ENCODE results near the gene SDHA.
"Not testable (repeated sequence)": the region's sequence is repeated elsewhere in the genome, so short reads cannot be mapped to it uniquely, and the experiment has no call there.

The SDHA gene

GRCh38 chr5:186091-187041, 31.8 kb upstream of the SDHA start:
- no peak for DNase-seq

GRCh38 chr5:187042-187431, 31.1 kb upstream of the SDHA start:
- DNase-seq, result no peak

- DNase-seq, result no peak
Observed at GRCh38 chr5:187617-188451, 30.3 kb upstream of the SDHA start.

GRCh38 chr5:188488-189481, 29.3 kb upstream of the SDHA start:
- DNase-seq, result peak; percentile 88

GRCh38 chr5:189486-189885, 28.6 kb upstream of the SDHA start:
- no peak for DNase-seq

GRCh38 chr5:189976-190365, 28.1 kb upstream of the SDHA start:
- DNase-seq, result no peak

GRCh38 chr5:190366-191035, 27.6 kb upstream of the SDHA start:
- DNase-seq, result no peak

GRCh38 chr5:191036-191948, 26.8 kb upstream of the SDHA start, which contains the start of gene LRRC14B:
Gene LRRC14B, plus strand, starts transcription at chr5:191495. Its CDS starts 44 bp downstream, at chr5:191539.
- DNase-seq, result no peak

GRCh38 chr5:191949-192690, 26.0 kb upstream of the SDHA start:
- DNase-seq, result no peak

- DNase-seq, result no peak
Observed at GRCh38 chr5:192691-192969, 25.5 kb upstream of the SDHA start.

GRCh38 chr5:192970-193831, 24.9 kb upstream of the SDHA start:
- no peak for DNase-seq

GRCh38 chr5:194102-194501, 24.0 kb upstream of the SDHA start:
- DNase-seq, result no peak

- no peak for DNase-seq
Observed at GRCh38 chr5:194603-195209, 23.4 kb upstream of the SDHA start.

- no peak for DNase-seq
Observed at GRCh38 chr5:195401-196160, 22.5 kb upstream of the SDHA start.

GRCh38 chr5:196350-196749, 21.8 kb upstream of the SDHA start:
- DNase-seq, result no peak

GRCh38 chr5:197031-197430, 21.1 kb upstream of the SDHA start:
- DNase-seq, result not testable (repeated sequence)

- no peak for DNase-seq
Observed at GRCh38 chr5:197892-198489, 20.1 kb upstream of the SDHA start.
